Measurements from ENCODE around the gene MED16. TPM values are rescaled to one million over a fixed set of nuclear protein-coding genes. Genes with fewer than 3 reads are reported as not detected.
"Not testable (repeated sequence)": the region's sequence is repeated elsewhere in the genome, so short reads cannot be mapped to it uniquely, and the experiment has no call there.

The MED16 gene
- total and polyA plus RNA-seq, 2 experiments from 2014 or later: 26.6 to 66.5 TPM

- no peaks in the 10 kb centered on the region for H3K27me3 ChIP-seq (replicated peaks; ENCODE audit: insufficient read depth)
- H3K9me2 ChIP-seq (ENCODE audit: insufficient read depth): no peaks in the 10 kb centered on the region
Measured at GRCh38 chr19:855566-856120, 37.3 kb downstream of the MED16 start.

DNA sequence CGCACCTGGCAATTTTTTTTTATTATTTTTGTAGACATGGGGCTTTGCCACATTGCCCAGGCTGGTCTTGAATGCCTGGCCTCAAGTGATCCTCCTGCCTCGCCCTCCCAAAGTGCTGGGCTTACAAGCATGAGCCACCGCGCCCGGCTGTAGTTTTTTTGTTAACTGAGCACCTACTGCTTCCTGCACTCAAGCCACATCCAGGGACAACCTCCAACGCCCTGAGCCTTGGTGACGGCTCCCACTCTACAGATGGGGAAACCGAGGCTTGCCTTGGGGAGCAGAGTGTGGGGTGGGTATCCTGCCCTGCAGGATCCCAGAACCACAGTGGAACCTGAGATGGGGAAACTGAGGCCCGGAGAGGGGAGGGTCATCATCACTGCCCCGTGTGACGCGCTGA is 37.8 kb downstream of the MED16 start:
- no peaks in the 10 kb centered on the region for H3K36me3 ChIP-seq (ENCODE audit: low read depth)
- H3K27ac ChIP-seq: no peak overlapping the region
- H3K79me2 ChIP-seq (ENCODE audit: insufficient read depth): no peaks in the 10 kb centered on the region
- WGBS, 2 experiments (ENCODE audit: low coverage in 1 of 2, low lambda C conversion rate in 2 of 2, missing lambda C conversion rate in 2 of 2): 82 to 88% methylated on average over 12 of the region's 12 CpGs
- H4K20me1 ChIP-seq (ENCODE audit: insufficient read depth): no peaks in the 10 kb centered on the region
- no peaks in the 10 kb centered on the region for H3K9me2 ChIP-seq (ENCODE audit: insufficient read depth)
- no peak overlapping the region for H3K9ac ChIP-seq
- H3K4me2 ChIP-seq (ENCODE audit: unreplicated experiment): no peak overlapping the region
- no peaks in the 10 kb centered on the region for H3K9me3 ChIP-seq (ENCODE audit: low read depth)
- H2AFZ ChIP-seq: no peak overlapping the region
- in situ Hi-C loops (cut with MboI): no loop called here
- DNase-seq: no peak
- H3K4me3 ChIP-seq: no peak overlapping the region
- H3K27me3 ChIP-seq (replicated peaks; ENCODE audit: insufficient read depth): no peaks in the 10 kb centered on the region
- no peak for TF ChIP-seq EZH2phosphoT487 (IDR thresholded peaks at IDR 0.05; ENCODE audit: insufficient read depth, low read depth)
- no peak for TF ChIP-seq EZH2 (IDR thresholded peaks at IDR 0.05; ENCODE audit: insufficient read depth, poor library complexity, severe bottlenecking)
- H3F3A ChIP-seq (ENCODE audit: insufficient read depth): no peaks in the 10 kb centered on the region
- peaks cover 10% of the 10 kb centered on the region for H3K4me1 ChIP-seq (ENCODE audit: insufficient read depth)

More at GRCh38 chr19:855566-856120, 37.3 kb downstream of the MED16 start:
- no peaks in the 10 kb centered on the region for H4K20me1 ChIP-seq (ENCODE audit: insufficient read depth)
- no peak for DNase-seq
- H3K27ac ChIP-seq: no peak overlapping the region
- peaks cover 10% of the 10 kb centered on the region for H3K4me1 ChIP-seq (ENCODE audit: insufficient read depth)
- no peaks in the 10 kb centered on the region for H3K9me3 ChIP-seq (ENCODE audit: low read depth)
- H3K4me3 ChIP-seq: no peak overlapping the region
- no peak overlapping the region for H3K4me2 ChIP-seq (ENCODE audit: unreplicated experiment)
- H3K9ac ChIP-seq: no peak overlapping the region
- WGBS, 2 experiments (ENCODE audit: low coverage in 1 of 2, low lambda C conversion rate in 2 of 2, missing lambda C conversion rate in 2 of 2): 83 to 89% methylated on average over 31 to 40 of the region's 40 CpGs
- no peaks in the 10 kb centered on the region for H3F3A ChIP-seq (ENCODE audit: insufficient read depth)
- in situ Hi-C loops (cut with MboI): no loop called here
- TF ChIP-seq EZH2 (IDR thresholded peaks at IDR 0.05; ENCODE audit: insufficient read depth, poor library complexity, severe bottlenecking) (no peak), EZH2phosphoT487 (IDR thresholded peaks at IDR 0.05; ENCODE audit: insufficient read depth, low read depth) (no peak)
- H3K36me3 ChIP-seq (ENCODE audit: low read depth): no peaks in the 10 kb centered on the region
- H3K79me2 ChIP-seq (ENCODE audit: insufficient read depth): no peaks in the 10 kb centered on the region
- H2AFZ ChIP-seq: no peak overlapping the region

DNA sequence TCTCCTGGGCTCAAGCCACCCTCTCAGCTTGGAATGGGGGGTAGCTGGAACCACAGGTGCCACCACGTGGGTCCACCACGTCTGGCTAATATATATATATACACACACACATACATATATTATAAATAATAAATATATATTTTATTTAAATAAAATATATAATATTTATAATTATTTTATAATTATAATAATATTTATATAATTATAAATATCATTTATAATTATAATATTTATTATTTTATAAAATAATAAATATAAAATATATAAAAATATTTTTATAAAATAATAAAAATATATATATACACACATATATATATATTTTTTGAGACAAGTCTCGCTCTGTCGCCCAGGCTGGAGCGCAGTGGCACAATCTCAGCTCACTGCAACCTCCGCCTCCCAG is 38.4 kb downstream of the MED16 start:
- no peaks in the 10 kb centered on the region for H3K27me3 ChIP-seq (replicated peaks; ENCODE audit: insufficient read depth)
- H3K9ac ChIP-seq: no peak overlapping the region
- in situ Hi-C loops (cut with MboI): no loop called here
- no peaks in the 10 kb centered on the region for H3K9me3 ChIP-seq (ENCODE audit: low read depth)
- TF ChIP-seq EZH2 (IDR thresholded peaks at IDR 0.05; ENCODE audit: insufficient read depth, poor library complexity, severe bottlenecking) (no peak), EZH2phosphoT487 (IDR thresholded peaks at IDR 0.05; ENCODE audit: insufficient read depth, low read depth) (no peak)
- no peak overlapping the region for H3K27ac ChIP-seq
- WGBS, 2 experiments (ENCODE audit: low coverage in 1 of 2, low lambda C conversion rate in 2 of 2, missing lambda C conversion rate in 2 of 2): 74 to 82% methylated on average over 6 of the region's 6 CpGs
- H3K4me1 ChIP-seq (ENCODE audit: insufficient read depth): peaks cover 4% of the 10 kb centered on the region; the same call in 1 of the 2 replicates
- no peaks in the 10 kb centered on the region for H4K20me1 ChIP-seq (ENCODE audit: insufficient read depth)
- DNase-seq: no peak
- 0 out of 2 replicates have a peak, but pooled peaks cover 3% of the 10 kb centered on the region for H3F3A ChIP-seq (ENCODE audit: insufficient read depth)
- no peak overlapping the region for H2AFZ ChIP-seq
- no peak overlapping the region for H3K4me2 ChIP-seq (ENCODE audit: unreplicated experiment)
- no peak overlapping the region for H3K4me3 ChIP-seq
- no peaks in the 10 kb centered on the region for H3K79me2 ChIP-seq (ENCODE audit: insufficient read depth)
- no peaks in the 10 kb centered on the region for H3K36me3 ChIP-seq (ENCODE audit: low read depth)
- no peaks in the 10 kb centered on the region for H3K9me2 ChIP-seq (ENCODE audit: insufficient read depth)

DNA sequence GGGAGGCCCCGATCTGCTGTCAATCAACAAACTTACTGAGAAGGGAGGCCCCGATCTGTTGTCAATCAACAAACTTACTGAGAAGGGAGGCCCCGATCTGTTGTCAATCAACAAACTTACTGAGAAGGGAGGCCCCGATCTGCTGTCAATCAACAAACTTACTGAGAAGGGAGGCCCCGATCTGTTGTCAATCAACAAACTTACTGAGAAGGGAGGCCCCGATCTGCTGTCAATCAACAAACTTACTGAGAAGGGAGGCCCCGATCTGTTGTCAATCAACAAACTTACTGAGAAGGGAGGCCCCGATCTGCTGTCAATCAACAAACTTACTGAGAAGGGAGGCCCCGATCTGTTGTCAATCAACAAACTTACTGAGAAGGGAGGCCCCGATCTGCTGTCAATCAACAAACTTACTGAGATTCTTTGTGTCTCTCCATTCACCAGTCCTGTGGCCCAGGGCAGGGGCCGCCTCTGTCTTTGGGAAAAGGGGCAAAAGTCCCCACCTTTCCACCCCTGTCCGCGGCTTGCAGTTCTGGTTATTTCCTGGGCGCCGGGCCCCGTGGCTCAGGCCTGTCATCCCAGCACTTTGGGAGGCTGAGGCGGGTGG is 39.3 kb downstream of the MED16 start:
- H3F3A ChIP-seq (ENCODE audit: insufficient read depth); H3K9me2 ChIP-seq (ENCODE audit: insufficient read depth); DNase-seq; H3K36me3 ChIP-seq (ENCODE audit: low read depth); H3K9me3 ChIP-seq (ENCODE audit: low read depth); H3K9ac ChIP-seq; H3K27ac ChIP-seq; H3K4me1 ChIP-seq (ENCODE audit: insufficient read depth); H3K4me3 ChIP-seq; H3K27me3 ChIP-seq (replicated peaks; ENCODE audit: insufficient read depth); H4K20me1 ChIP-seq (ENCODE audit: insufficient read depth); H3K4me2 ChIP-seq (ENCODE audit: unreplicated experiment); H3K79me2 ChIP-seq (ENCODE audit: insufficient read depth); H2AFZ ChIP-seq; in situ Hi-C loops (cut with MboI): not testable (repeated sequence)
- WGBS, 2 experiments (ENCODE audit: low coverage in 1 of 2, low lambda C conversion rate in 2 of 2, missing lambda C conversion rate in 2 of 2): 94 to 98% methylated on average over 8 to 14 of the region's 17 CpGs
